Upper lobe of left lung (tissue), 6 donors: ENCODE results near the gene FOXL1. TPM values are rescaled to one million over a fixed set of nuclear protein-coding genes. Genes with fewer than 3 reads are reported as not detected.

Experiments used
- ATAC-seq, 2 donors: fragments of 200-7000 bp; cut with Tn5 transposase; one replicate each; pipeline ENCODE4 v1.9.1; 2022; ENCODE audit warnings: mild to moderate bottlenecking in 2 of 2, moderate library complexity in 2 of 2; ENCODE audit not compliant: low FRiP score in 2 of 2
- DNase-seq, 2 donors: peaks; one replicate each; pipeline ENCODE4 v3.0.0-alpha.2; 2019 to 2020
- H3K27ac ChIP-seq, 4 donors: fragments of 200-600 bp; sonication (generic); one replicate each; pipeline ENCODE4 v1.5.1; 2016 to 2019
- H3K27me3 ChIP-seq, 4 donors: fragments of 200-600 bp; sonication (generic); one replicate each; pipeline ENCODE4 v1.5.1; 2017 to 2019
- H3K36me3 ChIP-seq, 4 donors: fragments of 200-600 bp; sonication (generic); one replicate each; pipeline ENCODE4 v1.5.1; 2016 to 2019
- H3K4me1 ChIP-seq, 4 donors: fragments of 200-600 bp; sonication (generic); one replicate each; pipeline ENCODE4 v1.5.1; 2018 to 2019
- H3K4me3 ChIP-seq, 4 donors: fragments of 200-600 bp; sonication (generic); one replicate each; pipeline ENCODE4 v1.5.1; 2017 to 2019; ENCODE audit warnings: mild to moderate bottlenecking in 2 of 4, moderate library complexity in 1 of 4
- H3K9me3 ChIP-seq, 4 donors: fragments of 200-600 bp; sonication (generic); one replicate each; pipeline ENCODE4 v1.5.1; 2018 to 2019
- EP300 ChIP-seq, 4 donors: sonication (generic); formaldehyde crosslinking; IDR thresholded peaks; one replicate each; pipeline ENCODE4 v1.5.1; 2017; ENCODE audit warnings: antibody characterized with exemption in 4 of 4, control low read depth in 2 of 4
- POLR2A ChIP-seq, 4 donors: fragments of 450-650 bp; IDR thresholded peaks; one replicate each; pipeline ENCODE4 v1.5.1; 2016 to 2017; ENCODE audit warnings: antibody characterized with exemption in 4 of 4, mild to moderate bottlenecking in 2 of 4
- POLR2AphosphoS5 ChIP-seq, 2 donors: sonication (generic); formaldehyde crosslinking; IDR thresholded peaks; one replicate each; pipeline ENCODE4 v1.5.1; 2017; ENCODE audit warnings: antibody characterized with exemption in 2 of 2
- WGBS, 2 donors: methylation state at CpG; one replicate each; pipeline ENCODE4 v1.1.5; 2017 to 2018; 5-methylcytosine and 5-hydroxymethylcytosine counted together
- total RNA-seq, 6 donors: library from RNA; depleted of rRNA in 4 of 6; stranded (reverse); fragments of >200 nt in 4 of 6; gene quantifications; one replicate each; pipeline versions ENCODE4 v1.1.0 to v1.2.1, GENCODE V29; 2016 to 2021
- TF ChIP-seq, protein P1 (sequence below), 6 experiments: fragments of 450-650 bp in 4 of 6; fragments of 200-600 bp in 2 of 6; sonication (generic) in 2 of 6; IDR thresholded peaks; one replicate each; pipeline ENCODE4 v1.5.1; 2016 to 2019; ENCODE audit warnings: antibody characterized with exemption in 6 of 6
- donor health status: DM: no; HTN: no; CAD: no; lungs with moderate emphysema.
- donor health status: DM: no; HTN: yes; CAD: no; lungs with severe emphysema.

The FOXL1 gene
- total RNA-seq, 6 donors from 2014 or later: 0.22 to 2.2 (median 0.49) TPM; not detected in 1

DNA sequence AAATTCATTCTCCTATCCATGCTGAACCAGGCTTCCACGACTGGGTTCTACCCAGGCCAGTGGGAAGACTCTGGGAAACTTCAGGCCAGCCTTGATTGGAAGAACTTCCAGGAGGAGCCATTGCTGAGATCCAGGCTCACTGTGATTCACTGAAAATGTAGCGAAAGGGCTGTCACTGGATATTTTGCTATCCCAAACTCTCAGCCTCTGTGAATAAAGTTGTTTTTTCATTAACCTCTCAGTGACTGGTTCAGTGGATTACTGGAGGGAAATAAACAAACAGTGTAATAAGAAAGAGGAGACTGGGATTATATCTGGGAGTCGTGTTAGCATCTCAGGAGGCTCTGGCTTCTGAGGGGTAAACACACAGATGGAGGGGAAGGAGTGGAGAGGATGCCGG lies 3.1 kb downstream of the FOXL1 start:
- DNase-seq (no peak), ATAC-seq (no peak)
- TF ChIP-seq, protein P1, sequence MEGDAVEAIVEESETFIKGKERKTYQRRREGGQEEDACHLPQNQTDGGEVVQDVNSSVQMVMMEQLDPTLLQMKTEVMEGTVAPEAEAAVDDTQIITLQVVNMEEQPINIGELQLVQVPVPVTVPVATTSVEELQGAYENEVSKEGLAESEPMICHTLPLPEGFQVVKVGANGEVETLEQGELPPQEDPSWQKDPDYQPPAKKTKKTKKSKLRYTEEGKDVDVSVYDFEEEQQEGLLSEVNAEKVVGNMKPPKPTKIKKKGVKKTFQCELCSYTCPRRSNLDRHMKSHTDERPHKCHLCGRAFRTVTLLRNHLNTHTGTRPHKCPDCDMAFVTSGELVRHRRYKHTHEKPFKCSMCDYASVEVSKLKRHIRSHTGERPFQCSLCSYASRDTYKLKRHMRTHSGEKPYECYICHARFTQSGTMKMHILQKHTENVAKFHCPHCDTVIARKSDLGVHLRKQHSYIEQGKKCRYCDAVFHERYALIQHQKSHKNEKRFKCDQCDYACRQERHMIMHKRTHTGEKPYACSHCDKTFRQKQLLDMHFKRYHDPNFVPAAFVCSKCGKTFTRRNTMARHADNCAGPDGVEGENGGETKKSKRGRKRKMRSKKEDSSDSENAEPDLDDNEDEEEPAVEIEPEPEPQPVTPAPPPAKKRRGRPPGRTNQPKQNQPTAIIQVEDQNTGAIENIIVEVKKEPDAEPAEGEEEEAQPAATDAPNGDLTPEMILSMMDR (IDR thresholded peaks at IDR 0.05): no peak
- TF ChIP-seq POLR2A (IDR thresholded peaks at IDR 0.05): no peak
- TF ChIP-seq EP300 (IDR thresholded peaks at IDR 0.05): no peak
- TF ChIP-seq POLR2AphosphoS5 (IDR thresholded peaks at IDR 0.05): no peak
- Histone ChIP-seq H3K4me3 (no peak overlapping the region), H3K27ac (no peak overlapping the region), H3K36me3 (no peaks in the 10 kb centered on the region), H3K27me3 (peaks cover 0 to 27% (median 12%) of the 10 kb centered on the region in 4 donors), H3K9me3 (no peaks in the 10 kb centered on the region), H3K4me1 (peaks cover 9 to 30% (median 24%) of the 10 kb centered on the region in 4 donors)
- WGBS, 2 donors: 65 to 67% methylated on average over 4 of the region's 4 CpGs

DNA sequence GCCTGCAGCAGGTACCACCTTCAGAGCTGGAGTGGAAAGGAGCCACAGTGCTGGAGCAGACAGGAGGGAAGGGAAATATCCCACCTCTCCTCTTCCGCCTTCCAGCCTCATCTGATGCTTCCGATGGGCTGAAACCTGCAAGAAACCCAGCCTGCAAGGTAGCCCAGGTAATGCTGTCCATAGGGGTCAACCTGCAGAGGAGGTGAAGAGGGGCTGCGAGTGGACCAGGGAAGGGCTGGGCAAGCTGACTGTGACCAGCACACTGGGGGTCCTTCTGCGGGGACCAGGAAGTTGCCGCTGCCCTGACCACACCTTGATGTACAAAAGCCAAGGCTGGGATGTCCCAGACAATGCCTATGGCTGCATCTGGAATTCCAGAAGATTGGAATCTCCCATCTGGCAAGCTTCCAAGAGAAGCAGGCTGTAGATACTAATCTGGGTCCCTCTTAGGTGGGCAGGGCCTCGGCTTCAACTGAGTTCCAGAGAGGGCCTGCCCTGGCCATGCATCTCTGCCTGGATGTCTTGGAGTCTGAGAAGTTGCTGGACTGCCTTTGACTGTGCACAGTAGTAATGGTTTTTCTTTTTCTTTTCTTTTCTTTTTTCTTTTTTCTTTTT lies 5.8 kb downstream of the FOXL1 start:
- 73 to 78% methylated on average over 6 of the region's 6 CpGs for whole genome bisulfite sequencing, 2 donors
- Histone ChIP-seq H3K36me3 (no peaks in the 10 kb centered on the region), H3K4me3 (no peak overlapping the region), H3K27me3 (peaks cover 0 to 11% (median 3%) of the 10 kb centered on the region in 4 donors), H3K9me3 (no peaks in the 10 kb centered on the region), H3K27ac (no peak overlapping the region), H3K4me1 (peaks cover 0 to 7% (median under 1%) of the 10 kb centered on the region in 4 donors)
- no peak for DNase-seq
- TF ChIP-seq EP300 (IDR thresholded peaks at IDR 0.05) (no peak), POLR2A (IDR thresholded peaks at IDR 0.05) (no peak), POLR2AphosphoS5 (IDR thresholded peaks at IDR 0.05) (no peak)
- TF ChIP-seq, protein P1 (IDR thresholded peaks at IDR 0.05): no peak
- no peak for ATAC-seq

DNA sequence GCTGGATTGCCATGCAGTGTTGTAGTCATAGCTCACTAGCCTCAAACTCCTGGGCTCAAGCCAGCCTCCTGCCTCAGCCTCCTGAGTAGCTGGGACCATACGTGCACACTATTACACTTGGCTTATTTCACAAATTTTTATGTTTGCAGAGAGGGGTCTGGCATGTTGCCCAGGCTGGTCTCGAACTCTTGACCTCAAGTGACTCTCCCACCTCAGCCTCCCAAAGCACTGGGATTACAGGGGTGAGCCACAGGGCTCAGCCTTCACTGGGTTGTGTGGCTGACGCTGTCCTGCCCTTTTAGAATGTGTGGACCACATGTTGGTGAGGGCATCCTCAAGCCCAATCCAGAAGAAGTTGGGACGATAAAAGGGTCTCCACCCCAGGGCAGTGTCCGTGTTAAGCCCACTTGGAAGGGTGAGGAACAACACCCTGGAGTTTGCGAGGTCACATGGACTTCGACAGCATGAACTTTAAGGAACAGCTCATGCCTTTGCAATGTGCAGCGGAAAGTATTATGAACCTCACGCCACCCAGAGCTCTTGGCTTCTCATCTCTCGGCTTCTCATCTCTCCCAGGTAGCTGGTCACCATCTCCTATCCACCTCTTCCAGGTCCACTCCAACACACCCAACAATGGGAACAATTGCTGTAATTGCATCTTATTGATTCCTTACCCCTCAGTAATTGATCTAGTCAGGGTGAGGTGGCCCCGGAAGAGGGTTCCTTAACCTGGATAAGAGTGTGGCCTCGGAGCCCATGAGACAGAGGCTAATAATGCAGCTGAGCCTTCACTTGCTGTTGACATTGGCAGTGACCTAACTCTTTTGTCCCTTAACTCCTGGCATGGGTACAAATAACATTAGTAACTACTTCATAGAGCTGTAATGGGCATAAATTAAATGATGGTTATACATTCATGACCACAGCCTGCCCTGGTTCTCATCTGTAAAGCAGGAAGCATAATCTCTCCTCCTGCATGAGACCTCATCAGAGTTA lies 6.7 kb downstream of the FOXL1 start:
- Histone ChIP-seq H3K36me3 (no peaks in the 10 kb centered on the region), H3K27me3 (peaks cover 0 to 3% (median 0%) of the 10 kb centered on the region in 4 donors), H3K4me3 (no peak overlapping the region), H3K27ac (no peak overlapping the region), H3K4me1 (no peaks in the 10 kb centered on the region), H3K9me3 (no peaks in the 10 kb centered on the region)
- ATAC-seq (no peak), DNase-seq (no peak)
- TF ChIP-seq, protein P1 (IDR thresholded peaks at IDR 0.05): no peak
- no peak for TF ChIP-seq POLR2AphosphoS5 (IDR thresholded peaks at IDR 0.05)
- no peak for TF ChIP-seq POLR2A (IDR thresholded peaks at IDR 0.05)
- no peak for TF ChIP-seq EP300 (IDR thresholded peaks at IDR 0.05)
- 76 to 79% methylated on average over 12 of the region's 12 CpGs for WGBS, 2 donors

DNA sequence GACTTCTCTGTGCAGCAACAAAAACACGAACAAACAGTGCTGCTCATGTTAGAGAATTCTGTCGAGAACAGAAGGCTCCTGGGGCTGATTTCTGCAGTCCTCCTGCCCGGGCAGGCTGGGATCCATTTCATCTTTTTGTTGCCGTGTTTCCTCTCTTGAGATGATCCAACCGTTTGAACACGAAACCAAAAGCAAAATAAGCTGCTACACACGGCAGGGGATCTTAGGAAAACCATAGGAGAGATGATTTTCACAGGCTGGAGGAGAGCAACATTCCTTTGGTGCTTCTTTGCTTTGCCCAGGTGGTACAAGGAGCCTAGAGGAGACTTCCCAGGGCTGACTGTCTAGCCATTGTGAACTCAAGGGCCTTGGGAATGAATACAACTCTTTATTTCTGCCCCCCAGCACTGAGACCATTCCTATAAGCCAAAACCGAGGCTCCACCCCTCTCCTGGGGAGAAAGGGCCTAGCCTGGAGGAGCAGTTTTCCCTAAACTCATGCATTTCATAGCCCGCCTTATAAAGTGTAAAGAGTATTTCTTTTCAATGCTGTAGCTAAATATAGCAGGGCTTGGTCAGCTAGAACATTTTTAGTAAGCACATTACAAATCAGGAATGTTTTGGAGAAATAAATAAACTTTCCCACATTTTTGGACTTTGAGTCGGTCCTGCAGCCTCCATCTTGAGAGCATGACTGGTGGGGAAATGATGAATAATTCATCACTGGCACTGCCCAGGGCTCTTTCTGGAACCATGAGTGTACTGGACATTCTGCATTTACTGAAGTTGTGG lies 7.7 kb downstream of the FOXL1 start:
- Histone ChIP-seq H3K36me3 (no peaks in the 10 kb centered on the region), H3K27me3 (no peaks in the 10 kb centered on the region), H3K4me3 (no peak overlapping the region), H3K27ac (no peak overlapping the region), H3K9me3 (no peaks in the 10 kb centered on the region), H3K4me1 (no peaks in the 10 kb centered on the region)
- 70 to 72% methylated on average over 10 of the region's 10 CpGs for WGBS, 2 donors
- ATAC-seq: no peak
- TF ChIP-seq, protein P1 (IDR thresholded peaks at IDR 0.05): no peak
- no peak for TF ChIP-seq EP300 (IDR thresholded peaks at IDR 0.05)
- no peak for TF ChIP-seq POLR2A (IDR thresholded peaks at IDR 0.05)
- no peak for TF ChIP-seq POLR2AphosphoS5 (IDR thresholded peaks at IDR 0.05)
- no peak for DNase-seq
